GM19023 (cell line): ENCODE data around the gene MLX.
A peak's percentile ranks its signal among the peaks of the same experiment; 100 is the strongest.
"Not testable (repeated sequence)": the region's sequence is repeated elsewhere in the genome, so short reads cannot be mapped to it uniquely, and the experiment has no call there.

Experiments used
- ATAC-seq: cut with Tn5 transposase; IDR thresholded peaks from one replicate; pipeline ENCODE4 v1.9.1; 2021; ENCODE audit warnings: mild to moderate bottlenecking, moderate library complexity; ENCODE audit not compliant: unreplicated experiment

Gene MLX

GRCh38 chr17:42617956-42618431, 51.1 kb downstream of the MLX start:
- ATAC-seq: peak; percentile 20

GRCh38 chr17:42618442-42619150, 51.7 kb downstream of the MLX start:
- peak; percentile 69 for ATAC-seq

GRCh38 chr17:42621987-42622386, 55.1 kb downstream of the MLX start:
- ATAC-seq: not testable (repeated sequence)
